Effector memory CD8-positive, alpha-beta T cell (primary cell): ENCODE results near the gene MSS51.
A peak's percentile ranks its signal among the peaks of the same experiment; 100 is the strongest.

ENCODE experiments used
- ATAC-seq: fragments of 150-1000 bp; cut with Tn5 transposase; replicated peaks from 2 replicates; pipeline ENCODE4 v1.10.0; 2021; ENCODE audit warnings: mild to moderate bottlenecking, moderate library complexity
- DNase-seq, 3 experiments: peaks; one replicate each; pipeline ENCODE4 v3.0.0; 2021
- H3K27ac Mint-ChIP-seq, 2 donors: one replicate each; pipeline ENCODE4 v1.8.0; 2022; ENCODE audit warnings: mild to moderate bottlenecking in 2 of 2, mixed read lengths in 2 of 2, moderate library complexity in 2 of 2
- H3K27me3 Mint-ChIP-seq, 2 donors: one replicate each; pipeline ENCODE4 v1.8.0; 2022; ENCODE audit warnings: mixed read lengths in 2 of 2
- H3K36me3 Mint-ChIP-seq: one replicate; pipeline ENCODE4 v1.8.0; 2022; ENCODE audit warnings: mild to moderate bottlenecking, moderate library complexity, mixed read lengths; ENCODE audit not compliant: insufficient read depth
- H3K4me1 Mint-ChIP-seq, 2 donors: one replicate each; pipeline ENCODE4 v1.8.0; 2022; ENCODE audit warnings: low read depth in 2 of 2, mixed read lengths in 2 of 2
- H3K4me3 Mint-ChIP-seq, 2 donors: one replicate each; pipeline ENCODE4 v1.8.0; 2022; ENCODE audit warnings: mild to moderate bottlenecking in 2 of 2, mixed read lengths in 2 of 2, moderate library complexity in 2 of 2
- H3K9me3 Mint-ChIP-seq, 2 donors: one replicate each; pipeline ENCODE4 v1.8.0; 2022; ENCODE audit warnings: mixed read lengths in 2 of 2

Gene MSS51

GRCh38 chr10:73439605-73440312 is 6.4 kb upstream of the MSS51 start:
- Mint-ChIP-seq H3K4me1 (peaks cover 0 to 6% of the 10 kb centered on the region in 2 donors), H3K27ac (peak overlapping the region; percentile 18 to 38), H3K27me3 (no peaks in the 10 kb centered on the region), H3K9me3 (no peaks in the 10 kb centered on the region), H3K4me3 (no peak overlapping the region), H3K36me3 (peaks cover 35% of the 10 kb centered on the region)
- DNase-seq (no peak), ATAC-seq (no peak)

GRCh38 chr10:73439055-73439454 is 5.7 kb upstream of the MSS51 start:
- Mint-ChIP-seq H3K27ac (peak overlapping the region in 1 of 2 donors; percentile 38), H3K36me3 (peaks cover 29% of the 10 kb centered on the region), H3K4me1 (peaks cover 0 to 6% of the 10 kb centered on the region in 2 donors), H3K27me3 (no peaks in the 10 kb centered on the region), H3K4me3 (no peak overlapping the region), H3K9me3 (no peaks in the 10 kb centered on the region)
- ATAC-seq (no peak), DNase-seq (no peak)

GRCh38 chr10:73432646-73433537 is 469 bp downstream of the MSS51 start:
- no peaks in the 10 kb centered on the region for H3K27me3 Mint-ChIP-seq
- H3K4me3 Mint-ChIP-seq: no peak overlapping the region
- peaks cover 0 to 7% of the 10 kb centered on the region in 2 donors for H3K4me1 Mint-ChIP-seq
- no peak for ATAC-seq
- H3K27ac Mint-ChIP-seq: peak overlapping the region; percentile 71 to 76
- DNase-seq: no peak
- H3K9me3 Mint-ChIP-seq: no peaks in the 10 kb centered on the region
- H3K36me3 Mint-ChIP-seq: peaks cover 15% of the 10 kb centered on the region

GRCh38 chr10:73426318-73426717 is 7.0 kb downstream of the MSS51 start:
- H3K27me3 Mint-ChIP-seq: no peaks in the 10 kb centered on the region
- no peak overlapping the region for H3K27ac Mint-ChIP-seq
- H3K9me3 Mint-ChIP-seq: no peaks in the 10 kb centered on the region
- no peak overlapping the region for H3K4me3 Mint-ChIP-seq
- DNase-seq (no peak), ATAC-seq (no peak)
- H3K36me3 Mint-ChIP-seq: peaks cover 33% of the 10 kb centered on the region
- H3K4me1 Mint-ChIP-seq: no peaks in the 10 kb centered on the region

GRCh38 chr10:73424478-73424877 is 8.9 kb downstream of the MSS51 start:
- no peak overlapping the region for H3K27ac Mint-ChIP-seq
- no peak for ATAC-seq

GRCh38 chr10:73423309-73423708 is 10.1 kb downstream of the MSS51 start:
- H3K27ac Mint-ChIP-seq: no peak overlapping the region
- ATAC-seq (no peak), DNase-seq (no peak)
- H3K4me1 Mint-ChIP-seq: no peaks in the 10 kb centered on the region
- no peaks in the 10 kb centered on the region for H3K27me3 Mint-ChIP-seq
- H3K36me3 Mint-ChIP-seq: peaks cover 33% of the 10 kb centered on the region
- no peak overlapping the region for H3K4me3 Mint-ChIP-seq
- no peaks in the 10 kb centered on the region for H3K9me3 Mint-ChIP-seq

More at GRCh38 chr10:73424478-73424877, 8.9 kb downstream of the MSS51 start:
- H3K4me3 Mint-ChIP-seq: no peak overlapping the region
- no peak for DNase-seq
- H3K36me3 Mint-ChIP-seq: peaks cover 33% of the 10 kb centered on the region
- H3K27me3 Mint-ChIP-seq: no peaks in the 10 kb centered on the region
- no peaks in the 10 kb centered on the region for H3K4me1 Mint-ChIP-seq
- H3K9me3 Mint-ChIP-seq: no peaks in the 10 kb centered on the region

- ATAC-seq (no peak), DNase-seq (no peak)
- no peak overlapping the region for H3K27ac Mint-ChIP-seq
- H3K4me3 Mint-ChIP-seq: no peak overlapping the region
- no peaks in the 10 kb centered on the region for H3K27me3 Mint-ChIP-seq
- H3K9me3 Mint-ChIP-seq: no peaks in the 10 kb centered on the region
- H3K36me3 Mint-ChIP-seq: peaks cover 11% of the 10 kb centered on the region
- peaks cover 18 to 21% of the 10 kb centered on the region in 2 donors for H3K4me1 Mint-ChIP-seq
Measured at GRCh38 chr10:73416571-73416970, 16.8 kb downstream of the MSS51 start.

GRCh38 chr10:73414230-73414945 is 19.0 kb downstream of the MSS51 start:
- DNase-seq: no peak
- ATAC-seq: no peak
- Mint-ChIP-seq H3K9me3 (no peaks in the 10 kb centered on the region), H3K36me3 (peaks cover 13% of the 10 kb centered on the region), H3K4me1 (peaks cover 29 to 38% of the 10 kb centered on the region in 2 donors), H3K4me3 (peak overlapping the region; percentile 88 to 97), H3K27me3 (no peaks in the 10 kb centered on the region), H3K27ac (peak overlapping the region; percentile 95 to 97)

- Mint-ChIP-seq H3K27ac (peak within 1 kb of the TSS; percentile 95 to 97), H3K4me1 (peaks cover 35 to 45% of the 10 kb centered on the region in 2 donors), H3K27me3 (no peaks in the 10 kb centered on the region), H3K36me3 (peaks cover 13% of the 10 kb centered on the region), H3K4me3 (peak within 1 kb of the TSS; percentile 88 to 97), H3K9me3 (no peaks in the 10 kb centered on the region)
- DNase-seq (peak; percentile 80 to 86 (median 86)), ATAC-seq (peak; percentile 93)
Measured at GRCh38 chr10:73413528-73414229, 19.7 kb downstream of the MSS51 start, which contains the start of gene ANXA7. Gene ANXA7, minus strand, starts transcription at chr10:73414058. Its CDS starts 13,202 bp downstream, at chr10:73400856.

- peaks cover 35 to 46% of the 10 kb centered on the region in 2 donors for H3K4me1 Mint-ChIP-seq
- DNase-seq (peak; percentile 39 to 54 (median 45)), ATAC-seq (peak; percentile 54)
- peaks cover 15% of the 10 kb centered on the region for H3K36me3 Mint-ChIP-seq
- H3K27ac Mint-ChIP-seq: peak overlapping the region; percentile 95 to 97
- H3K27me3 Mint-ChIP-seq: no peaks in the 10 kb centered on the region
- peak overlapping the region; percentile 88 to 97 for H3K4me3 Mint-ChIP-seq
- H3K9me3 Mint-ChIP-seq: no peaks in the 10 kb centered on the region
Measured at GRCh38 chr10:73413108-73413527, 20.2 kb downstream of the MSS51 start.

GRCh38 chr10:73410897-73411296 is 22.5 kb downstream of the MSS51 start:
- H3K9me3 Mint-ChIP-seq: no peaks in the 10 kb centered on the region
- no peaks in the 10 kb centered on the region for H3K27me3 Mint-ChIP-seq
- H3K4me1 Mint-ChIP-seq: peaks cover 45 to 58% of the 10 kb centered on the region in 2 donors
- DNase-seq: no peak
- no peak overlapping the region for H3K4me3 Mint-ChIP-seq
- H3K36me3 Mint-ChIP-seq: peaks cover 22% of the 10 kb centered on the region
- H3K27ac Mint-ChIP-seq: peak overlapping the region in 1 of 2 donors; percentile 58
- no peak for ATAC-seq

GRCh38 chr10:73408978-73409521 is 24.3 kb downstream of the MSS51 start:
- Mint-ChIP-seq H3K4me1 (peaks cover 37 to 56% of the 10 kb centered on the region in 2 donors), H3K36me3 (peaks cover 24% of the 10 kb centered on the region), H3K27me3 (no peaks in the 10 kb centered on the region), H3K4me3 (peak overlapping the region in 1 of 2 donors; percentile 14), H3K9me3 (no peaks in the 10 kb centered on the region), H3K27ac (no peak overlapping the region)
- no peak for ATAC-seq
- no peak for DNase-seq
